Posterior vena cava (tissue), 2 donors: ENCODE measurements around the gene ZMYND19. TPM values are rescaled to one million over a fixed set of nuclear protein-coding genes. Genes with fewer than 3 reads are reported as not detected.

ENCODE experiments used
- DNase-seq: peaks from one replicate; pipeline ENCODE4 v3.0.0-alpha.2; 2020; ENCODE audit warnings: low spot score
- intact Hi-C, 2 donors: fragments of 100-400 bp; cut with DNase I; formaldehyde crosslinking; loops; one replicate each; pipeline versions ENCODE4 v1.14.1 to v1.14.2; 2022 to 2023
- total RNA-seq, 2 donors: library from RNA; stranded (reverse); fragmentation: NEBNext Ultra II Directional; extraction: Animal tissue kit (Norgen Biotek cat#: 25700); gene quantifications; one replicate each; pipeline ENCODE4 v1.2.1, GENCODE V29; 2021
- donor health status: DM: yes; HTN: yes; CAD: no.
- donor health status: DM: yes; HTN: yes; CAD: no.

ZMYND19 gene
- total RNA-seq, 2 donors from 2014 or later: 9.1 to 11.0 TPM

- intact Hi-C loops: no loop called here
- DNase-seq: peak; percentile 96
Measured at GRCh38 chr9:137618105-137619067, 28.1 kb upstream of the ZMYND19 start, which contains the start of gene EHMT1. Gene EHMT1, plus strand, starts transcription at chr9:137619005. Its CDS starts 24 bp downstream, at chr9:137619029.

GRCh38 chr9:137615387-137615871 lies 25.1 kb upstream of the ZMYND19 start:
- DNase-seq: peak; percentile 81
- intact Hi-C loops: loop anchor here in 1 of 2 donors (1.0 kb wide), 1 partner anchor 18 kb away; no protein-coding TSS in a partner anchor

GRCh38 chr9:137614631-137615386 lies 24.5 kb upstream of the ZMYND19 start:
- peak; percentile 77 for DNase-seq
- intact Hi-C loops: loop anchor here in 1 of 2 donors (1.0 kb wide), 1 partner anchor 18 kb away; no protein-coding TSS in a partner anchor

- DNase-seq: no peak
- intact Hi-C loops: no loop called here
Measured at GRCh38 chr9:137613738-137614523, 23.6 kb upstream of the ZMYND19 start.

GRCh38 chr9:137613259-137613658 lies 22.9 kb upstream of the ZMYND19 start:
- DNase-seq: no peak

GRCh38 chr9:137612741-137613142 lies 22.4 kb upstream of the ZMYND19 start:
- intact Hi-C loops: no loop called here
- DNase-seq: no peak

More at GRCh38 chr9:137613259-137613658, 22.9 kb upstream of the ZMYND19 start:
- intact Hi-C loops: no loop called here

GRCh38 chr9:137611623-137612609 lies 21.6 kb upstream of the ZMYND19 start:
- peak; percentile 83 for DNase-seq
- intact Hi-C loops: no loop called here

- intact Hi-C loops: no loop called here
- DNase-seq: no peak
Measured at GRCh38 chr9:137610944-137611343, 20.6 kb upstream of the ZMYND19 start.

GRCh38 chr9:137607141-137607857 lies 17.0 kb upstream of the ZMYND19 start:
- intact Hi-C loops: no loop called here
- no peak for DNase-seq

GRCh38 chr9:137606734-137607138 lies 16.4 kb upstream of the ZMYND19 start:
- intact Hi-C loops: no loop called here
- no peak for DNase-seq

- DNase-seq: peak; percentile 86
- intact Hi-C loops: no loop called here
Measured at GRCh38 chr9:137606005-137606621, 15.8 kb upstream of the ZMYND19 start.

- intact Hi-C loops: no loop called here
- peak; percentile 96 for DNase-seq
Measured at GRCh38 chr9:137605121-137606004, 15.1 kb upstream of the ZMYND19 start, which contains the start of gene ARRDC1. Gene ARRDC1, plus strand, starts transcription at chr9:137605686. Its CDS starts 32 bp downstream, at chr9:137605718.

GRCh38 chr9:137604345-137605086 lies 14.2 kb upstream of the ZMYND19 start:
- intact Hi-C loops: no loop called here
- DNase-seq: peak; percentile 82

GRCh38 chr9:137603879-137604278 lies 13.6 kb upstream of the ZMYND19 start:
- intact Hi-C loops: no loop called here
- no peak for DNase-seq

GRCh38 chr9:137602661-137603060 lies 12.3 kb upstream of the ZMYND19 start:
- intact Hi-C loops: no loop called here

More at GRCh38 chr9:137602661-137603060, 12.3 kb upstream of the ZMYND19 start:
- DNase-seq: no peak
